HFFc6 (cell line): Measurements from ENCODE around the gene POLR3GL. TPM values are rescaled to one million over a fixed set of nuclear protein-coding genes. Genes with fewer than 3 reads are reported as not detected.

Experiments
- DNase-seq: peaks from one replicate; pipeline ENCODE4 v3.0.0-alpha.2; 2018
- H3K27ac Mint-ChIP-seq: 2 replicates; pipeline ENCODE4 v1.8.0; 2020; ENCODE audit warnings: mild to moderate bottlenecking, mixed read lengths
- H3K27me3 Mint-ChIP-seq: 2 replicates; pipeline ENCODE4 v1.8.0; 2021; ENCODE audit warnings: mild to moderate bottlenecking, moderate library complexity, mixed read lengths; ENCODE audit not compliant: insufficient read depth
- H3K36me3 Mint-ChIP-seq: 2 replicates; pipeline ENCODE4 v1.8.0; 2021; ENCODE audit warnings: low read depth, mixed read lengths
- H3K4me1 Mint-ChIP-seq: 2 replicates; pipeline ENCODE4 v1.8.0; 2020; ENCODE audit warnings: low read depth, mixed read lengths
- H3K4me3 Mint-ChIP-seq: 2 replicates; pipeline ENCODE4 v1.8.0; 2020; ENCODE audit warnings: mild to moderate bottlenecking, moderate library complexity, mixed read lengths
- H3K9me3 Mint-ChIP-seq: 2 replicates; pipeline ENCODE4 v1.8.0; 2020; ENCODE audit warnings: mild to moderate bottlenecking, mixed read lengths
- total RNA-seq, 6 experiments: library from RNA; stranded (reverse); fragmentation: NEBNext Ultra II Directional; extraction: Animal tissue kit (Norgen Biotek cat#: 25700); gene quantifications; 2 replicates in 1 of 6; 3 replicates in 5 of 6; pipeline ENCODE4 v1.2.3, GENCODE V29; 2021
- TF ChIP-seq, protein P1 (sequence below): fragments of 200-600 bp; sonication (generic); IDR thresholded peaks from 2 replicates; pipeline ENCODE4 v1.5.0; 2021; ENCODE audit warnings: antibody characterized with exemption, mild to moderate bottlenecking

Gene POLR3GL
- total RNA-seq, 6 experiments from 2014 or later, result 23.5 to 29.3 (median 26.2) TPM

DNA sequence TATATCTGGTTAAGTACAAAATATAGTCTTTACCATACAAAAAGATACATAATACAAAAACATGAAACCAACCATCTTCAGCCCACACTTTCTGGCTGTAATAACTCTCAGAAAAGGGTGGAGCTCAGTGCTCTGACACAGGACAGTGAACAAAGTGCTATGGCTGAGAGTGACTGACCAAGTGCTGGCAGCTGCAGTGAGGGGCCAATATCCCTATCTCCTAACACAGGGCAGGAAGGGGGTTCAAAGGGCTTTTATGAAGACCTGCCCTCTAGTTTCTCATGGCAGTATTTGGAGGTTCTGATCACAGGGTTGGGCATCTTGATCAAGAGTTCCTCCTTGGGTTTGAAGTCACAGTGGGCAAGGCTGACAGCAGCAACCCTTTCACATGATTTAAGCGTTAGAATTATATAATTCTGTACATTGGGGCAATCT is 28.0 kb downstream of the POLR3GL start:
- H3K27ac Mint-ChIP-seq, result no peak overlapping the region
- peaks cover 40% of the 10 kb centered on the region for H3K36me3 Mint-ChIP-seq
- peak overlapping the region; percentile 7; the same call in 1 of the 2 replicates for H3K4me3 Mint-ChIP-seq
- no peak for DNase-seq
- no peaks in the 10 kb centered on the region for H3K9me3 Mint-ChIP-seq
- no peaks in the 10 kb centered on the region for H3K27me3 Mint-ChIP-seq
- H3K4me1 Mint-ChIP-seq, result peaks cover 40% of the 10 kb centered on the region
- TF ChIP-seq, protein P1, sequence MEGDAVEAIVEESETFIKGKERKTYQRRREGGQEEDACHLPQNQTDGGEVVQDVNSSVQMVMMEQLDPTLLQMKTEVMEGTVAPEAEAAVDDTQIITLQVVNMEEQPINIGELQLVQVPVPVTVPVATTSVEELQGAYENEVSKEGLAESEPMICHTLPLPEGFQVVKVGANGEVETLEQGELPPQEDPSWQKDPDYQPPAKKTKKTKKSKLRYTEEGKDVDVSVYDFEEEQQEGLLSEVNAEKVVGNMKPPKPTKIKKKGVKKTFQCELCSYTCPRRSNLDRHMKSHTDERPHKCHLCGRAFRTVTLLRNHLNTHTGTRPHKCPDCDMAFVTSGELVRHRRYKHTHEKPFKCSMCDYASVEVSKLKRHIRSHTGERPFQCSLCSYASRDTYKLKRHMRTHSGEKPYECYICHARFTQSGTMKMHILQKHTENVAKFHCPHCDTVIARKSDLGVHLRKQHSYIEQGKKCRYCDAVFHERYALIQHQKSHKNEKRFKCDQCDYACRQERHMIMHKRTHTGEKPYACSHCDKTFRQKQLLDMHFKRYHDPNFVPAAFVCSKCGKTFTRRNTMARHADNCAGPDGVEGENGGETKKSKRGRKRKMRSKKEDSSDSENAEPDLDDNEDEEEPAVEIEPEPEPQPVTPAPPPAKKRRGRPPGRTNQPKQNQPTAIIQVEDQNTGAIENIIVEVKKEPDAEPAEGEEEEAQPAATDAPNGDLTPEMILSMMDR, result no peak

- H3K9me3 Mint-ChIP-seq, result no peaks in the 10 kb centered on the region
- no peaks in the 10 kb centered on the region for H3K27me3 Mint-ChIP-seq
- H3K4me3 Mint-ChIP-seq, result peak overlapping the region; percentile 7; the same call in 1 of the 2 replicates
- no peak overlapping the region for H3K27ac Mint-ChIP-seq
- TF ChIP-seq, protein P1, result no peak
- H3K36me3 Mint-ChIP-seq, result peaks cover 40% of the 10 kb centered on the region
- peaks cover 46% of the 10 kb centered on the region for H3K4me1 Mint-ChIP-seq
- no peak for DNase-seq
Observed at GRCh38 chr1:145992958-145993617, 28.6 kb downstream of the POLR3GL start.

- H3K36me3 Mint-ChIP-seq, result peaks cover 40% of the 10 kb centered on the region
- H3K27me3 Mint-ChIP-seq, result no peaks in the 10 kb centered on the region
- H3K4me1 Mint-ChIP-seq, result peaks cover 47% of the 10 kb centered on the region
- TF ChIP-seq, protein P1, result no peak
- peak overlapping the region; percentile 97 for H3K4me3 Mint-ChIP-seq
- DNase-seq, result no peak
- H3K9me3 Mint-ChIP-seq, result no peaks in the 10 kb centered on the region
- no peak overlapping the region for H3K27ac Mint-ChIP-seq
Observed at GRCh38 chr1:145993618-145994390, 29.3 kb downstream of the POLR3GL start.

DNA sequence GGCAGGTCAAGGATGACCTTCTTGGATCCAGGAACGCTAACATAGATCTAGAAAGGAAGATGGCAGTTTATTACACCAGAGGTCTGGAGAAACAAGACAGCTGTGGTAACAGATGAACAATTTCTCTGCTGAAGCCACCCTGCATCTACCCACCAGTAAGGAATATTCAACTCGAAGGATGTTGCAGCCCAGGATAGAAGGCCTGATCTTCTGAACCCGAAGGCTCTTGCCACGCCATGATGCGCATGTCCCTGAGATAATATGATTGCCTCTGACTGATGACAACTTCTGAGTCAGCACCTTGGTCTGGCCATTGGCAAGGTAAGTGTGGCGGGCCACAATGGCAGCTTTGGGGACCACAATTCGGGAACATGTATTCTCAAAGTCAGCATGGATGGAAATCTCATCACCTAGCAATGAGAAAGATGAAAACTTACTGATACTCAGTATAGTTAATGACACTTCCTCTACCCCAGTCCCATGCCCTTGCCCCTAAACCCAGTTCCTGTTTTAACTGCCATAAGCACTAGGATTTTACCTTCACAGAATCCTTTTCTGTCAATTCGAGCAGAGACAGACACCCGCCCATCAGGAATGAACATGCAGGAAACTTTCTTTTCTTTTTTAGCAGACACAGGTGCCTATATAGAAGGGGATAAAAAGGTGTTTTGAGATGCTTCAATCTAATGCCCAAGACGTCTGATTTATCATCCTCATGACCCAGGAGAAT is 30.1 kb downstream of the POLR3GL start:
- no peaks in the 10 kb centered on the region for H3K9me3 Mint-ChIP-seq
- peak overlapping the region; percentile 97 for H3K4me3 Mint-ChIP-seq
- DNase-seq, result no peak
- H3K27ac Mint-ChIP-seq, result peak overlapping the region; percentile 91; the same call in 1 of the 2 replicates
- H3K27me3 Mint-ChIP-seq, result no peaks in the 10 kb centered on the region
- TF ChIP-seq, protein P1, result no peak
- H3K4me1 Mint-ChIP-seq, result peaks cover 50% of the 10 kb centered on the region
- peaks cover 40% of the 10 kb centered on the region for H3K36me3 Mint-ChIP-seq

DNA sequence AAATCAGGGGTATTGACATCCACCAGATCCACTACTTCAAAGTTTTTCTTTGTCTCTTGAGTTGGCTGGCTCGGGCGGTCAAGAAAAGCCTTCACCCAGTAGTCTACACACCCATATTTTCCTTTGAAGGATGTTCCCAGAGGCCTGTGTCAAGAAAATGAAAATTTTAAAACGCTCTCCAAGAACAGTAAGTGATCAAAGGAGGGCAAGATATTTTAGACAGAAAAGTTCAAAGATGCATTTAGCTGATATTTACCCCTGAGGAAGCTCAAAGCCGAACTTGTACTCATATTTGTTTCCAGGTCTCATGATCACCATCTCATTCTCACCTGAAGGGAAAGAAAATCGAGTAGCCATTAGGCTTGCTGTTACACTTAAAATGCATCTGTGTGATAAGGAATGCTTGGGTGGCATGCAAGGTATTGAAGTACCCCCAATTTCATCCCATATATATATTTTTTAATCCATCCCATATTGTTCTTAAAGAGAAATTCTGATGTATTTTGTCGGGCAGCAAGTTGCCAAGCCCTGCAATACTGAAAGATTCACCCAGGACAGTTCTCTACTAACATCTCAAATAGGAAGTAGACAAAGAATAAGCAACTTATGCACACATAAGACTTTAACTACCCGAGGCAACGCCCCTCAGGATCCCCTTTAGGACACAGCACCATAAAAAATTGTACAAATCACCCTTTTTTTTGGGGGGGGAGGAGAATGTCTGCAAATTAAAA is 30.8 kb downstream of the POLR3GL start:
- Mint-ChIP-seq H3K4me3 (peak overlapping the region; percentile 97), H3K9me3 (no peaks in the 10 kb centered on the region), H3K27me3 (no peaks in the 10 kb centered on the region), H3K27ac (peak overlapping the region; percentile 91), H3K4me1 (peaks cover 52% of the 10 kb centered on the region), H3K36me3 (peaks cover 40% of the 10 kb centered on the region)
- TF ChIP-seq, protein P1, result no peak
- DNase-seq, result no peak
